Suprapubic skin (tissue), 4 donors: ENCODE data around the gene AQP5.

Experiments
- EP300 ChIP-seq: sonication (generic); formaldehyde crosslinking; IDR thresholded peaks from one replicate; pipeline ENCODE4 v1.6.1; 2017; ENCODE audit warnings: antibody characterized with exemption
- POLR2A ChIP-seq, 2 donors: fragments of 450-650 bp; IDR thresholded peaks; one replicate each; pipeline ENCODE4 v1.6.1; 2017; ENCODE audit warnings: antibody characterized with exemption in 2 of 2, mild to moderate bottlenecking in 2 of 2, moderate library complexity in 2 of 2
- POLR2AphosphoS5 ChIP-seq, 3 donors: sonication (generic); formaldehyde crosslinking; IDR thresholded peaks; one replicate each; pipeline ENCODE4 v1.6.1; 2017; ENCODE audit warnings: antibody characterized with exemption in 3 of 3
- TF ChIP-seq, protein P1 (sequence below), 2 donors: fragments of 200-600 bp in 1 of 2; fragments of 450-650 bp in 1 of 2; sonication (generic) in 1 of 2; IDR thresholded peaks; one replicate each; pipeline ENCODE4 v1.5.1; 2016 to 2019; ENCODE audit warnings: antibody characterized with exemption in 2 of 2, mild to moderate bottlenecking in 1 of 2, moderate library complexity in 1 of 2

DNA sequence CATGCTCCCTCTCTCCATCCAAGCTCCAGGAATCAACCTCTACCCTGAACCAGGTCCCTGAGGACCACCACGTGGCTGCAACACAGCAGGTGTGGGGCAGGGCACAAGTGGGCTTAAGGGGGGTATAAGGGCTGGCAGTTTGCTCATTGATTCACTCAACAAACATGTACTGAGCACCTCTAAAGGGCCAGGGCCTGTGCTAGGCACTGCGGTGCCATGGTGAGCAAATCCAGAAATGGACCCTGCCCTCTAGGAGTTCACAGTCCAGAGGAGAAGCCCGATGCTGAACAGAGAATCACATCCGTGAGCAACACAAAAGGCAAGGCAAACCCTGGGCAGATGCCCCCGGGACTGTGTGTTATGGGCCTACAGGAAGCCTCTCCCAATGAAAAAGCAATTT lies 17.6 kb upstream of the AQP5 start:
- no peak for TF ChIP-seq POLR2A (IDR thresholded peaks at IDR 0.05)
- TF ChIP-seq, protein P1, sequence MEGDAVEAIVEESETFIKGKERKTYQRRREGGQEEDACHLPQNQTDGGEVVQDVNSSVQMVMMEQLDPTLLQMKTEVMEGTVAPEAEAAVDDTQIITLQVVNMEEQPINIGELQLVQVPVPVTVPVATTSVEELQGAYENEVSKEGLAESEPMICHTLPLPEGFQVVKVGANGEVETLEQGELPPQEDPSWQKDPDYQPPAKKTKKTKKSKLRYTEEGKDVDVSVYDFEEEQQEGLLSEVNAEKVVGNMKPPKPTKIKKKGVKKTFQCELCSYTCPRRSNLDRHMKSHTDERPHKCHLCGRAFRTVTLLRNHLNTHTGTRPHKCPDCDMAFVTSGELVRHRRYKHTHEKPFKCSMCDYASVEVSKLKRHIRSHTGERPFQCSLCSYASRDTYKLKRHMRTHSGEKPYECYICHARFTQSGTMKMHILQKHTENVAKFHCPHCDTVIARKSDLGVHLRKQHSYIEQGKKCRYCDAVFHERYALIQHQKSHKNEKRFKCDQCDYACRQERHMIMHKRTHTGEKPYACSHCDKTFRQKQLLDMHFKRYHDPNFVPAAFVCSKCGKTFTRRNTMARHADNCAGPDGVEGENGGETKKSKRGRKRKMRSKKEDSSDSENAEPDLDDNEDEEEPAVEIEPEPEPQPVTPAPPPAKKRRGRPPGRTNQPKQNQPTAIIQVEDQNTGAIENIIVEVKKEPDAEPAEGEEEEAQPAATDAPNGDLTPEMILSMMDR (IDR thresholded peaks at IDR 0.05), result no peak
- no peak for TF ChIP-seq EP300
- TF ChIP-seq POLR2AphosphoS5 (IDR thresholded peaks at IDR 0.05), result no peak
